Measurements from ENCODE around the gene LRP2BP. TPM values are rescaled to one million over a fixed set of nuclear protein-coding genes. Genes with fewer than 3 reads are reported as not detected.

LRP2BP gene
- total RNA-seq, 4 donors from 2014 or later, result 0.85 to 2.1 (median 1.4) TPM

- TF ChIP-seq CTCF (IDR thresholded peaks at IDR 0.05; ENCODE audit: low read depth), result no peak
Observed at GRCh38 chr4:185394568-185395237, 1.0 kb downstream of the LRP2BP start.

GRCh38 chr4:185392156-185392555 is 3.6 kb downstream of the LRP2BP start:
- no peak for TF ChIP-seq CTCF (IDR thresholded peaks at IDR 0.05; ENCODE audit: low read depth)

GRCh38 chr4:185390941-185391340 is 4.8 kb downstream of the LRP2BP start:
- no peak for TF ChIP-seq CTCF (IDR thresholded peaks at IDR 0.05; ENCODE audit: low read depth)

- no peak for TF ChIP-seq CTCF (IDR thresholded peaks at IDR 0.05; ENCODE audit: low read depth)
Observed at GRCh38 chr4:185387957-185388356, 7.8 kb downstream of the LRP2BP start.

GRCh38 chr4:185384930-185385331 is 10.8 kb downstream of the LRP2BP start:
- TF ChIP-seq CTCF (IDR thresholded peaks at IDR 0.05; ENCODE audit: low read depth), result no peak

GRCh38 chr4:185384061-185384460 is 11.7 kb downstream of the LRP2BP start:
- TF ChIP-seq CTCF (IDR thresholded peaks at IDR 0.05; ENCODE audit: low read depth), result no peak

GRCh38 chr4:185383451-185383850 is 12.3 kb downstream of the LRP2BP start:
- no peak for TF ChIP-seq CTCF (IDR thresholded peaks at IDR 0.05; ENCODE audit: low read depth)
